HG02938 (cell line): ENCODE data around the gene BAD.
A peak's percentile ranks its signal among the peaks of the same experiment; 100 is the strongest.
"Not testable (repeated sequence)": the region's sequence is repeated elsewhere in the genome, so short reads cannot be mapped to it uniquely, and the experiment has no call there.

ENCODE experiments used
- ATAC-seq: cut with Tn5 transposase; IDR thresholded peaks from one replicate; pipeline ENCODE4 v1.9.1; 2021; ENCODE audit warnings: mild to moderate bottlenecking, moderate library complexity; ENCODE audit not compliant: unreplicated experiment

The BAD gene

DNA sequence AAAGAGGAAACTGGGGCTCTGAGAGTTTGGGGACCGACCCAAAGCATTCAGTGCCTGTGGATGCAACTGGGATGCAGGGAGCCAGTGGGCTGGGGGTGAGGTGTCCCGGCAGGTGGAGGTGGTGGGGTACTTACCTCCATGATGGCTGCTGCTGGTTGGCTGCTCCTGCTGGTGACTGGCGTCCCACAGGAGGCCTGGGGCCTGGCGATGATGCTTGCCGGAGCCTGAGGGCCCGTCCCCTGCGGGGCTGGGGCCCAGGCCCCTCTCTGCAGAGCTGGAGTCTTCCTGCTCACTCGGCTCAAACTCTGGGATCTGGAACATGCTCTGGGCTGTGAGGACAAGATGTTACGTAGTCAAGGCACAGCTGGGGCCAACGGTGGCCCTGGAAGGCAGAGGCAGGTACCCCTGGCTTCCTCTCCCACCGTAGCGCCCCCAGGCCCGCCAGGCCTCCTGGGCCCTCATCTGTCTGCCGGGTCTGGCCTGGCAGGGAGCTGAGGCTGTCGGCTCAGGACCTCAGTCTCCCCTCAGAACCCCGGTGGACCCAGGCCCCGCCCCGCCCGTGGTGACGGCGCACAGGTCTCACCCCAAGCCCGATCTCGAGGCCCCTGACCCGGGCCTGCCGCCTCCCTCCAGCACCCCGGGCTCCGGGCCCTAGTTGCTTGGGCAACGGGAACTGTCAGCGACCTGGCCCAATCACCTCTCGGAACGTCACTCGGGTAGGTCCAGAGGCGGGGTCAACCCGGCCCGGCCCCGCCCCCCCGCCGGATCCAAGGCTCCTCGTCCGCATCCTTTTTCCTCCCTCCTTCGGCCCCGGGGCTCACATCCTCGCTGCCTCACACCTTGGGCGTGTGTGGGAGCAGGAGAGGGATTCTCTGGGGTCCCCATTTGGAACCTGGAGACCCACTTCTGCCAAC, at the start of gene BAD:
TSS of gene BAD (minus strand) at position 618 of the 914 bp plus-strand sequence. CDS start at position 321, 297 bp downstream.
- ATAC-seq, result peak; percentile 59

DNA sequence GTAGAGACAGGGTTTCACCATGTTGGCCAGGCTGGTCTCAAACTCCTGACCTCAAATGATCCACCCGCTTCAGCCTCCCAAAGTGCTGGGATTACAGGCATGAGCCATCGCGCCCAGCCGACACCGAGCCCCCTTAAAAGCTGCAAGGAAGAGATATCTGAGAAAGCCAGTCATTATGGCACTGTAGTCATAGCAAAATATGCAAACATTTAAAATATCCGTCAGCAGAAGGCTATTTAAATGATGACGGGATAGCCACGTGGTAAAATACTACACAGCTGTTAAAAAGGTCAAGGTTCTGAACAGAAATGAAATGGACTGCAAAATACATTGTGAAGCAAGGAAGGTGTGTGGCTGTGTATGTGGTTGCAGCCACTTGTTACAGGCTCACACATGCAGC, 49.1 kb upstream of the BAD start:
- no peak for ATAC-seq

DNA sequence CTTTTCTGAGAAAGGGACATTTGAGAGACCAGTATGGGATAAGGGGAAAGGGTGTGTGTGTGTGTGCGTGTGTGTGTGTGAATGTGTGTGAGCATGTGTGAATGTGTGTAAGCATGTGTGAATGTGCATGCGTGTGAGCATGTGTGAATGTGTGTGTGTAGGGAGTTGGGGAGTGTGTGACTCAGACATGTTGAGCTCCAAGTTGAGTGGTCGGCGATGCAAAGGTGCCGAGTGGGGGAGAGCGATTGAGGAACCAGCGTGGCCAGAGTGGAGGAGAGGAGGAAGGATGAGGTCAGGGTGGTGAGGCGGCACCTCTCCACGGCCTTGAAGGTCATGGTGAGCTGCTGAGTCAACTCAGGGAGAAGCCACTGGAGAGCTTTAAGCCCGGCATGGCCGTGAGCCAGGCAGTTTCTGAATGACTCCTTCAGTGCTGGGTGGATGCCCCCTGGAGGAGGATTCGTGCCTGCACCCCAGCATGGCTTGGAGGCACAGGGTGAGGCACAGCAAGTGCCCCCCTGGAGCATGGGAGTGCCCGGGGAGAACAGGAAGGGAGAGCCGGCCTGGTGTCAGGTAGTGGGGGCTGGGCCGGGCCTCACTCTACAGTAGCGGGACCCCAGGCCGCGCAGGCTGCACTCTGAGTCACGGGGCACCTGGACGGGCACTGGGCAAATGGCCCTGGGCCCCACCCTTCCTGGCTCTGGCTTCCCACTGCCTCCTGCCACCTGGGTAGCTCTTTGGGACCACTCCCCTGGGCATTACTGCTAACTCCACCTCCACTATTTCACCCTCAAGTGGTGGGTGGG, 47.3 kb upstream of the BAD start:
- ATAC-seq, result no peak

DNA sequence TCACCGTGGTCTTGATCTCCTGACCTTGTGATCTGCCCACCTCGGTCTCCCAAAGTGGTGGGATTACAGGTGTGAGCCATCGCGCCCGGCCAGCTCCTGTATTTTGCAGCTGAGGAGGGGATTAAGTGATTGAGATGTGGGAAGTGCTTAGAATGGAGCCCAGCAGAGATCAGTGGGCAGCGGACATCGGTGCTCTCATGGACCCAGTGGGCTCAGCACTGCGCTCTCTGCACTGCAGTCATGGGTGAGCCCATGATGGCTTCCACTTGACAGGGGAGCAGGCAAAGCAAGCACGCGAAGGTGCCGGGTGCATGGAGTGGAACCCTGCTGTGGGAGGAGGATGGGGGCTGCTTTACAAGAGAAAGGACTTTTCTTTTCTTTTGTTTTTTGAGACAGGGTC, 46.4 kb upstream of the BAD start:
- ATAC-seq, result no peak

DNA sequence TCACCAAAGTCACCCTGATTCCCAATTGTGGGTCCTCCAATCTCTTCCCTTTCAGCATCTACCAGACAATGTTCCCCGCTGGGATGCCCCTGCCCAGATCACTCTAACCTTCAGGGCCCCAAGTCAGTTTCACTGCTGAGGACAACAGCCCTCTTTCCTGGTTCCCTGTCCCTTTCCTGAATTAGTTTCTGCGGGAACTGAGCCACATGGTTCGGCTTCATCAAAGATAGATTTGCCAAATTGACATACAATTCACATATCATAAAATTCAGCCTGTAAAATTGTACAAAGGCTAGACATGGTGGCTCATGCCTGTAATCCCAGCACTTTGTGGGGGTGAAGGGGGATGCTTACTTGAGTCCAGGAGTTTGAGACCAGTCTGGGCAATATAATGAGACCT, 43.5 kb upstream of the BAD start:
- ATAC-seq, result no peak

DNA sequence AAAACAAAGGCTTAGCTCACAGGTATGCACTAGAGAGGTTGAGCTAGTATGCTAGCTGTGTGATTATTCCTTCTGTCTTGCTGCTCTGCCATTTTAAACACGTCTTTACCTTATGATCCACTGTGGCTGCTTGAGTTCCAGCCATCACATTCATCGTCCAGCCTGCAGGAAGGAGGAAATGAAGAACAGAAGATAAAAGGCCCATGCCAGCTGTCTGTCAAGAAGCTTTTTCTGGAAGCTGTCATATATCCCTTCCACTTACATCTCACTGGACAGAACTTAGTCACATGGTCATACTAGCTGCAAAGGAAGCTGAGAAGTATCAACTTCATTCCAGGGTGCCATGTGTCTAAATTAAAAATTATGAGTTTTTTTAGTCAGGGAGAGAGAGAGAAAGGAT, 42.9 kb upstream of the BAD start:
- no peak for ATAC-seq

DNA sequence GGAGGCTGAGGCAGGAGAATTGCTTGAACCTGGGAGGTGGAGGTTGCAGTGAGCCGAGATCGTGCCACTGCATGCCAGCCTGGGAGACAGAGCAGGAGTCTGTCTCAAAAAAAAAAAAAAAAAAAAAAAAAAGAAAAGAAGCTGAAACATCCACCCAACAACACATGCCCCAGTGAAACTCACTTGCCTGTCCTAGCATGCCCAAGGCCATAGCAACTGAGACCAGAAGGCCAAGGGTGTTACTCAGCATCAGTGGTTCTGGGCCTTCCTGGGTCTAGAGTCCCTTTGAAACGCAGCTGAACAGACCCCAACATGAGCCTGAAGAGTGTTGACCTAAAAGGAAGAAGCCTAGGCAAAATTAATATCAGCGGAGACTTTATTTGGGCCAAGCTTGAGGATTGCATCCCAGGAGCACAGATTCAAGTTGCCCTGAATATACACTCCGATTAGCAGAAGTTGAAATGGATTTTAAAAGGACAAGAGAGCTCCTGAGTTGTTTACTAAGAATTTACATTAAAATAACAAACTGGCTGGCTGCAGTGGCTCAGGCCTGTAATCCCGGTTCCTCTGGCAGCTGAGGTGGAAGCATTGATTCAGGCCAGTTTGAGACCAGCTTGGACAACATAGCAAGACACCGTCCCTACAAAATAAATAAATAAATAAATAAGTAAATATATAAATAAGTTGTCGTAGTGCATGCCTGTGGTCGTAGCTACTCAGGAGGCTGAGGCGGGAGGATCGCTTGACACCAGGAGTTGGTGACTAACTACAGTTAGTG, 40.4 kb upstream of the BAD start:
- ATAC-seq, result no peak

DNA sequence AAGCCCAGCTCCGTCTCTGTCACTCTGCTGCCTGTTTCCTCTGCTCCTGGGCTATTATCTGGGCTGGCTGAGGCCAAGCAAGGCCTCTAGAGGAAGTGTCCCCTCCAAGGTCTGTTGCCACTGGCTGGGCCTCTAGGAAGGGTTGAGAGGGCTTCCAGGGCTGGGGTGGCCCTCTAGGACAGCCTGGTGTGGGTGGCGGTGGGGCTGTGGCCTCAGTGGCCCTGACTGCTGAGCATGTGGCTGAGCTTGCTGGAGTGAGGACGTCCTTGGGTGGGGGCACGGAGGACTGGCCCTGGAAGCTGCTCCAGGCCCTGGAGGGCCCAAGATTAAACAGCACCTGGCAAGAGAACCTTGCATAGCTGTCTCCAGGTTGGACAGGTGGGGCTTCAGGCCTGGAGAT, 39.5 kb upstream of the BAD start:
- not testable (repeated sequence) for ATAC-seq

DNA sequence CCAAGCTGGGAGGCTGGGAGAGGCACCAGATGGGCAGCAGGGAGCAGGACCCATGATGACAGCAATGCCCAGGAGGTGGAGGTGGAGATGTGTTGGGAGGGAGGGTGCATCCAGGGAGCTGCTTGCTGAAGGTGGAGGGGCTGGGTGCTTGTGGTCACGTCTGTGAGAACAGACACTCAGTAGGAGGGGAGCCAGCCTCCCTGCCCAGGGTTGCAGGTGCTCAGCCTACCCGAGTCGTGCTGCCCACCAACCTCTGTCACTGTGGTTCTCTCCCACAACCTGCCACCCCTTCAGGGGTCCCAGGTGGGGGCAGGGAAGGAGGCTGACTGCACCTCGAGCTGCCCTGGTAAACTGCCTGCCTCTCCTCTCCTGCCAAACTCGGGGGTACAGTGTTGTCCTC, 38.9 kb upstream of the BAD start:
- no peak for ATAC-seq

DNA sequence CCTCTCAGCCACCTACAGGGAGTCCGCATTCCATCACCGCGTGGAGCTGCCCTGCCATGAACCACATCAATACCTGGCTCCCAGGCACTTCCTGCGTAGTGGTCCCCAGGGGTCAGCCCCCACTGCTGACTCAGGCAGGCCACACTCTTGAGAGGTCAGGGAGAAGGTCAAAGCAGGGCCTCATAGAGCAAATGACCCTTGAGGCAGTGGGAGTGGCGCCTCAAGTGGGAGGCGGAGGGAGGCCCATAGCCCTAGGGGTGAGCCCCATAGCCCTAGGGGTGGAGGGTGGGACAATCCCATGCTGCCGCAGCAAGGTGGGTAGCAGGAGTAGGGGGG, 38.4 kb upstream of the BAD start:
- ATAC-seq, result no peak

DNA sequence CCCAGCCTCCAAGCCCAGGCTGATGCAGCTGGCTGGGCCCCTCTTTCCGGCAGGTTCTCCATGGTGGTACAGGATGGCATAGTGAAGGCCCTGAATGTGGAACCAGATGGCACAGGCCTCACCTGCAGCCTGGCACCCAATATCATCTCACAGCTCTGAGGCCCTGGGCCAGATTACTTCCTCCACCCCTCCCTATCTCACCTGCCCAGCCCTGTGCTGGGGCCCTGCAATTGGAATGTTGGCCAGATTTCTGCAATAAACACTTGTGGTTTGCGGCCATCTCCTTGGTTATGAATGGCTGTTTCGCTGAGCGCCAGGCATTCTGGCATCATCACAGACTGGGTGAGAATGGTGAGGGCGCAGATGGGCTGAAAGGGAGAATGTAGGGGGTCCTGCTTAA, 37.1 kb upstream of the BAD start:
- ATAC-seq, result no peak

DNA sequence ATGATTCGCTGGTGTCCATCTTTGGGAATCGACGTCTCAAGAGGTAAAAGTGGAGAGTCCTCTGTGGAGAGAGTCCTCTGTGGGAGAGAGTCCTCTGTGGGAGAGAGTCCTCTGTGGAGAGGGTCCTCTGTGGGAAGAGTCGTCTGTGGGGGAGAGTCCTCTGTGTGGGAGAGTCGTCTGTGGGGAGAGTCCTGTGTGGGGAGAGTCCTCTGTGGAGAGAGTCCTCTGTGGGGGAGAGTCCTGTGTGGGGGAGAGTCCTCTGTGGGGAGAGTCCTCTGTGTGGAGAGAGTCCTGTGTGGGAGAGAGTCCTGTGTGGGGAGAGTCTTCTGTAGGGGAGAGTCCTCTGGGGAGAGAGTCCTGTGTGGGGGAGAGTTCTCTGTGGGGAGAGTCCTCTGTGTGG, 36.6 kb upstream of the BAD start:
- no peak for ATAC-seq

DNA sequence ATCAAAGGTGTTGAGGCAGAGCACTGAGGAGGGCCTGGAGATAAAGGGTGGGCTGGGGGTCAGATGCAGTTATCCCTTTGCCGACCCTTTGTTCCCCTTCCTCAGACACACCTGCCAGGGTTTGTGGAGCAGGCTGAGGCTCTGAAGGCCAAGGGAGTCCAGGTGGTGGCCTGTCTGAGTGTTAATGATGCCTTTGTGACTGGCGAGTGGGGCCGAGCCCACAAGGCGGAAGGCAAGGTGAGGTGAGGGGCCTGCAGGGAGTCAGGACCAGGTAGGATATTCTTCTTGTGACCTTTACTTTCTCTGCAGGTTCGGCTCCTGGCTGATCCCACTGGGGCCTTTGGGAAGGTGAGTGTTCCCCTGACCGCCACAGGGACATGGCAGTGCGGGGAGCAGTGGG, 36.1 kb upstream of the BAD start:
- no peak for ATAC-seq

DNA sequence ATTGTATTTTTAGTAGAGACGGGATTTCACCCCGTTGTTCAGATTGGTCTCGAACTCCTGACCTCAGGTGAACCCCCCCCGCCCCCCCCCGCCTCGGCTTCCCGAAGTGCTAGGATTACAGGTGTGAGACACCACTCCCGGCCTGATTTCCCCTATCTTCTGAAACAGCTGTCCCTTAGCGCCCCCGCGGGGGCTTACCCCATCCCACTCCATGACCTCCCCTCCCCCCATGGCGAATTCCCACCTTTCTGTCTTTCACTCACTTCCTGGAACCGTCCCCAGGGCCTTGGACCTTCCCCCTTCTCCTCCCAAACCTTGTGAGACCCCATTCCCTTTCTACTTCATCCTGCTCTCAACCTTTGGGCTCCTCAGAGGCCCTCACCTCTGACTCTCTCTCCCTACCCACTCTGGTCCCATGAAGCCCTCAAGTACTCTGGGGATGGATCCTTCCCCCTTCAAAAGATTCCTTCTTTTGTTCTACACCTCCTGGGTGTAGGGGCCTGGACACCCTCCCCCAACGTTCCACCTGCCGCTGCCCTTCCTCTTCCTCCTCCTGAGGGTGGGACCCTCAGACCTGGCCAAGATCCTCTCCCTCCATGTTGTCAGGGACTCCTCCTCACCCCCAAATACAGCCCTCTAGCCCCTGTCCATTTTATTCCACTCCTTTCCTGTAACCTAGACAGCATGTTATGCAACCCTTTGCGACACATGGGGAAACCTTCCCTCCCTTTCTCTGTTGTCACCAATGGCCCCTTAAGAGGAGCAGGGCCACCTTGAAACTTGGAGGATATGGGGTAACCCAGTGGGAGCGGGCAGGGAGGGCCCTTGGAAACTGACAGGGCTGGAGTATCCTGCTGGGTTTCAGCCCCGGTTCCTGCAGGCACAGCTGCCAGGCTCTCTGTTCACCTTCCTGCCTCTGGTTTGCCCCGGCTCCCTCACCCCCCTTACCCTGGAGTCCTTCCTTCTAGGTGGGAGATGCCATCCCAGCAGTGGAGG, 34.6 kb upstream of the BAD start:
- no peak for ATAC-seq

DNA sequence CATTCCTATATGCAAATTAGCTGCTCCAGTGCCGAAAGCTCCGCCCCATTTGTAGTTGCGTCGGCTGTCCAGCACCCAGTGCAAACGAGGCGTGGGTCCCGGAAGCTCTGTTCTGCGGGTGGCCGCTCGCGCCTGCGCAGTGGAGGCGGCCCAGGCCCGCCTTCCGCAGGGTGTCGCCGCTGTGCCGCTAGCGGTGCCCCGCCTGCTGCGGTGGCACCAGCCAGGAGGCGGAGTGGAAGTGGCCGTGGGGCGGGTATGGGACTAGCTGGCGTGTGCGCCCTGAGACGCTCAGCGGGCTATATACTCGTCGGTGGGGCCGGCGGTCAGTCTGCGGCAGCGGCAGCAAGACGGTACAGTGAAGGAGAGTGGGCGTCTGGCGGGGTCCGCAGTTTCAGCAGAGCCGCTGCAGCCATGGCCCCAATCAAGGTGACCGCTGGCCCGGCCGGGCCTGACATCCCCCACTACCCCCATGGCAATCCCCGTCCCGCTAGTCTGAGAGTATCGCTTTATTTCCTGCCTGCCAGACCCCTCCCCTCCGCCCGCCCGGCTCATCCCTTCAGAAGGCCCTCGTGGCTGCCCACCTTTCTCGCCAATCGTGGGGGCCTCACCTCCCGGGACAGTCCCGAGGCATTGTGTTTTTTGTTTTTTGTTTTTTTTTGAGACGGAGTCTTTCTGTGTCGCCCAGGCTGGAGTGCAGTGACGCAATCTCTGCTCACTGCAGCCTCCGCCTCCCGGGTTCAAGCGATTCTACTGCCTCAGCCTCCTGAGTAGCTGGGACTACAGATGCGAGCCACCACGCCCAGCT, 33.7 kb upstream of the BAD start, which contains the start of gene PRDX5:
TSS of gene PRDX5 (plus strand) at position 161 of the 805 bp plus-strand sequence. CDS start at position 256, 95 bp downstream.
- ATAC-seq, result peak; percentile 64

DNA sequence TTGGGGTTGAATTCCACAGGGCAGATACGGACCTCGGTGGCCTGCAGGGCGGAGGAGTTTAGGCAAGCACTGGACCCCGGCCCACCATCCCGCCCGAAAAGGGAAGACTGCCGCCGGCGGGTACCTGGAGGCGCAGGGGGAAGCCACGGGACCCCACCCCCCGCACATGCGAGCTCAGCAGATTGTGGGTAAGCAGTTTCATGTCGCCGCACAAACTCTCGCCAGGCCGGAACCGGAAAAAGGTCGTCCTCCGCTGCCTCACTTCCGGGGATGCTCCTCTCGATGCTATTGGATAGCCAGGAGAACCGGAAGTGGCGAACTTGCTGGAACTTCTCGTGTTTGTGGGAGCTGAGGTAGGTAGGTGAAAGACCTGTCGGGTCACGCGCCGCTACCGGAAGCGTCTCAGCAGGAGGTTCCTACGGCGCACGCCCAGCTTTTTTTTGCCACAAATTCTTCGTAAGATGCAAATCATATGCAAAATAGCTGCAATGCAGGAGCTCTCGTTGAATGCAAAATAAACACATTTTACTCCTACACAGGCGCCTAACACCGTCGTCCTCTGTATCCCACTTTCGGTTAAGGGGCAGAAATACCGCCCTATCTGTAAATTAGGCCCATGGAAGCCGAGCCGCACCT, 33.0 kb upstream of the BAD start, which contains the start of gene TRMT112:
TSS of gene TRMT112 (minus strand) at position 235 of the 636 bp plus-strand sequence. CDS start at position 202, 33 bp downstream.
- peak; percentile 64 for ATAC-seq

DNA sequence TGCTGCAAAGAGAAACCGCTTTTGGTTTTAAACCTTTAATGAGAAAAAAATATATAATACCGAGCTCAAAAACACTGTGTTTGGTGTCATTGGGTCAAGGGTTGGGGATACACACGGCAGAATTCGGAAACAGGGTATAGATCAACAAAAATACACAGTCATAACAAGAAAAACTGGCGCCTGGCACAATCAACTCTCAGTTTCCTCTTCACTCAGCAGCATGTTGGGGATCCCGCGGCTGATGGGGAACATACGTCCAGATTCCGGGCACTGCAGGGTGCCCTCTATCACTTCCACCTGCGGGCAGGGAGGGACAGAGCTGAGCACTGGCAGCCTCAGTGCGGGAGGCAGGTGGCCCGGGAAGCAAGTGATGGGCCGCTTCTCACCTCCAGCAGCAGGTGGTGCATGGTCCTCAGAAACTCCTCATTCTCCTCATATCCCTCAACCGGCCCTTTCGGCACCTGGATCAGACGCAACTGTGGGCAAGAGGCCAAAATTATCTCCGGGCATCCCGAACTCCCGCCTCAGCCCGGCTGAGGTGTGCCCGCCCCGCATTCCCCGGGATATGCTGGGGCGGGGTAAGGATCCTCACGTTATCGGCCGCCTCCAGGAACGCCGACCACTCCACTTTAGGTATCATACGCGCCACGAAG, 32.3 kb upstream of the BAD start:
- ATAC-seq, result no peak
